AG04450 (cell line): ENCODE measurements around the gene RAPSN. TPM values are rescaled to one million over a fixed set of nuclear protein-coding genes. Genes with fewer than 3 reads are reported as not detected.

ENCODE experiments used
- CTCF ChIA-PET: fragments of 300-600, 350-600 bp; formaldehyde crosslinking; extraction: SDS; loops from one replicate; lab custom pipeline; 2022; ENCODE audit warnings: antibody characterized with exemption, inconsistent platforms; lab: Charles Lee
- POLR2A ChIA-PET: fragments of 350-600 bp; formaldehyde crosslinking; extraction: SDS; loops from one replicate; lab custom pipeline; 2021; ENCODE audit warnings: antibody characterized with exemption, inconsistent platforms; lab: Yijun Ruan, JAX
- DNase-seq: peaks from one replicate; pipeline ENCODE4 v3.0.0-alpha.2; 2011; ENCODE audit warnings: low read depth, low spot score
- H3K27ac ChIP-seq: one replicate; pipeline ENCODE4 v1.5.1; 2012; ENCODE audit warnings: low read depth, low read length, control low read depth
- H3K27me3 ChIP-seq: one replicate; pipeline ENCODE4 v1.6.0; 2012; ENCODE audit warnings: low read length; ENCODE audit not compliant: control insufficient read depth, insufficient read depth
- H3K4me3 ChIP-seq: 2 replicates; pipeline ENCODE4 v1.5.1; 2011; ENCODE audit warnings: mild to moderate bottlenecking, low read depth, low read length, control low read depth
- H3K9me3 ChIP-seq: 2 replicates; pipeline ENCODE4 v1.5.1; 2012; ENCODE audit warnings: low read length; ENCODE audit not compliant: control insufficient read depth, insufficient read depth
- polyA plus RNA-seq: library from polyadenylated mRNA; depleted of rRNA; stranded (reverse); fragments of >200 nt; gene quantifications from 2 replicates; pipeline ENCODE4 v1.2.3, GENCODE V29; 2011
- TF ChIP-seq, protein P1 (sequence below): IDR thresholded peaks from 2 replicates; pipeline ENCODE4 v1.5.1; 2011; ENCODE audit warnings: low read depth, low read length, control low read depth, inconsistent platforms

The RAPSN gene
- polyA plus RNA-seq, 1 experiment, result not detected

DNA sequence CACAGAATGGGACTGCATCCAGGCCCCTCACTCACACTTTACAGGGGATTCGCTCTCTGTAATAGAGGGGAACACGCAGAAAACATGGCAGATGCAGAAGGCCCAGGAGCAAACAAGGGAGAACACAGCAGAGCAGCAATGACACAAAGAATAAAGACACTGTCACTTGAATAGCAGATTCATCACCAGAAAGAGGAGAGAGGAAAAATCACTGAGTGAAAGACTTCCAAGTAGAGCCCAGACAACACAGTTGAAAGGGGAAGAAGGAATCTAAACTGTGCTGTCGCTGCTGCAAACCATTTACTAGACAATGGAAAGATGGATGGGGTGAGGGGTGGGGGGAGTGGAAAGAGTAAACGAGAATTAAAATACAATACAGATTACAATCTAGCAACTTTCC is 28.8 kb upstream of the RAPSN start:
- no peak overlapping the region for H3K27ac ChIP-seq
- H3K27me3 ChIP-seq, result no peaks in the 10 kb centered on the region
- no peak for DNase-seq
- TF ChIP-seq, protein P1, sequence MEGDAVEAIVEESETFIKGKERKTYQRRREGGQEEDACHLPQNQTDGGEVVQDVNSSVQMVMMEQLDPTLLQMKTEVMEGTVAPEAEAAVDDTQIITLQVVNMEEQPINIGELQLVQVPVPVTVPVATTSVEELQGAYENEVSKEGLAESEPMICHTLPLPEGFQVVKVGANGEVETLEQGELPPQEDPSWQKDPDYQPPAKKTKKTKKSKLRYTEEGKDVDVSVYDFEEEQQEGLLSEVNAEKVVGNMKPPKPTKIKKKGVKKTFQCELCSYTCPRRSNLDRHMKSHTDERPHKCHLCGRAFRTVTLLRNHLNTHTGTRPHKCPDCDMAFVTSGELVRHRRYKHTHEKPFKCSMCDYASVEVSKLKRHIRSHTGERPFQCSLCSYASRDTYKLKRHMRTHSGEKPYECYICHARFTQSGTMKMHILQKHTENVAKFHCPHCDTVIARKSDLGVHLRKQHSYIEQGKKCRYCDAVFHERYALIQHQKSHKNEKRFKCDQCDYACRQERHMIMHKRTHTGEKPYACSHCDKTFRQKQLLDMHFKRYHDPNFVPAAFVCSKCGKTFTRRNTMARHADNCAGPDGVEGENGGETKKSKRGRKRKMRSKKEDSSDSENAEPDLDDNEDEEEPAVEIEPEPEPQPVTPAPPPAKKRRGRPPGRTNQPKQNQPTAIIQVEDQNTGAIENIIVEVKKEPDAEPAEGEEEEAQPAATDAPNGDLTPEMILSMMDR, result no peak
- no peaks in the 10 kb centered on the region for H3K9me3 ChIP-seq
- CTCF ChIA-PET, result interaction anchor here (1.8 kb wide), 1 partner anchor 75 kb away, joined by 8 read pairs; the partner anchor contains the start of gene CELF1
- no peak overlapping the region for H3K4me3 ChIP-seq
- POLR2A ChIA-PET, result no interaction called here

DNA sequence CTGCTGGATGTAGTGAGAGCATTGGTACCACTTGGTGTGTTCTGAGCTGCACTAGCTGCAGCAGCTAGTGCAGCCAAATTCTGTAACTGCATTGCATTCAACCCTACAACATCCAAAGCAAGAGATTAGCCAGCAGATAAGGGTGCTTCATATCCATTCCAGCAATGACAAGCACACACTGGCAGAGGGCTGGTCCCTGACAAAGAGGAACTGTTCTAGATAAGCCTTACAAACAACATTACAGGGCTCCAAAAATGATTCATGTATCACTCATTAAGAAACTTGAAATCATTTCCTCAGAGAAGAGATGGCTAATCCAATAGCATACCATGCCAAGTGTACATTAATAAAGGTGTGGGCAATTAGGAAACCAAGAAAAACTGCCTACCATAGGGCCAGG is 28.4 kb upstream of the RAPSN start:
- ChIA-PET POLR2A (no interaction called here), CTCF (no interaction called here)
- TF ChIP-seq, protein P1, result no peak
- DNase-seq, result no peak
- Histone ChIP-seq H3K9me3 (no peaks in the 10 kb centered on the region), H3K4me3 (no peak overlapping the region), H3K27me3 (no peaks in the 10 kb centered on the region), H3K27ac (no peak overlapping the region)

DNA sequence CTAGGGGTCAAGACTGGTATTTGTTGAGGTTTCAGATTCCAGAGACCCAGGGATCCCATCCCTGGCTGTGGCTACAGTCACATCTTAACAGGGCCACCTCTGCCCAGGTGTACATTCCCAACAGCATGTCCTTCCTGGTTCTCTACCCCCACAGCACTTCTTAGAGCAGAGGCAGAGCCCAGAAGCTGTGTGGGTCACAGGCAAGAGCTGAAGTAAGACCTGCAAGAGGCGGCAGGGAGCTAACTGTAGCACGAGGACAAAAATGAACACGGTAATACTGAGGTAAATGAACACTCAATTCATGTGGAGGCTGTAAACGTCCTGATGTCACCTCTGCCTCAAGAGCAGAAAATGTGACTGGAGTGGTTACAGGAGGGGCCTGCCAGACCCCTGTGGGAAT is 21.7 kb upstream of the RAPSN start:
- H3K27me3 ChIP-seq, result no peaks in the 10 kb centered on the region
- H3K9me3 ChIP-seq, result no peaks in the 10 kb centered on the region
- no peak overlapping the region for H3K4me3 ChIP-seq
- TF ChIP-seq, protein P1, result no peak
- no peak overlapping the region for H3K27ac ChIP-seq
- ChIA-PET CTCF (interaction anchor here (0.8 to 1.3 kb wide), 2 partner anchors 83 to 146 kb away, joined by 3 read pairs; no protein-coding TSS in a partner anchor), POLR2A (interaction anchor here (0.5 to 0.7 kb wide), 2 partner anchors 107 to 216 kb away, joined by 3 to 4 read pairs; no protein-coding TSS in a partner anchor)
- DNase-seq, result no peak

DNA sequence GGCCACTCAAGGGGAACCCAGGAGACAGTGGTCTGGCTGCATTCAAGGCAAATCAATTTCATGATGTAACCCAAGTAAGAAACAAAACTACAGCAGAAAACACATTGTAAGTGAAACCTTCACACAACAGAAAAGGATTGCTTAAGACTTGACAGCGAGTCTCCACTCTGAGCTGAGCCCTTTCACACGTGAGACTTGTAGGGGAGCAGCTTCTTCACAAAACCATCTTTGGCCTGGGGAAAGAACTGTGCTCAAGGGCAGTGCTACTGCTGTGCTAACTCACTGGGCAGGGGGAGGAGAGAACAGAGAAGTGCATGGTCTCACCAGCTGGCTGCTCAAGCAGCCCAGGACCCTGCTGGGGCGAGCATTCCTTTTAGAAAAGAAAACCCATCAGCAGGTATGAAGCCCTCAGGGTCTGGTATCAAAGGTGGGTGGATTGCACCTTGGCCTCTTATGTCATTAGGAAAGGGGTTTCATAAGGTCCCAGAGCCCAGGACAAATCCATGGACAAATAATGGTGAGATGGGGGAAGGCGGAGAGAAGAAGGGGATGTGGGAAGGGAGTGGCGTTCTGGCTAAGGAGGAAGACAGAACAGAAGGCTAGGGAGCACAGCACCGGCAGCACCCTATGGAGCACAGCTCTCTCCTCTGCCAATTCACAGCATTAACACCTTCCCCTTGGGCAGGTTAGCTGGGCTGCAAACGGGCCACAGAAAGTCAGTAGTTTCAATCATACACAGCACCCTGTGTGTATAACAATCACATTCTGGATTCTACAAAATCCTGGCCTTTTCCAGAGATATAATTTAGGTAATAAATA is 20.6 kb upstream of the RAPSN start:
- CTCF ChIA-PET, result interaction anchor here (1.0 to 3.1 kb wide), 3 partner anchors 16 to 95 kb away, joined by 3 to 9 read pairs (median 3); no protein-coding TSS in a partner anchor
- TF ChIP-seq, protein P1, result no peak
- no peak for DNase-seq

More for the DNA sequence above, 20.6 kb upstream of the RAPSN start:
- POLR2A ChIA-PET, result interaction anchor here (0.5 to 0.7 kb wide), 2 partner anchors 254 to 897 kb away, joined by 3 to 6 read pairs; no protein-coding TSS in a partner anchor
- H3K27ac ChIP-seq, result peak overlapping the region; percentile 47
- H3K27me3 ChIP-seq, result no peaks in the 10 kb centered on the region
- no peak overlapping the region for H3K4me3 ChIP-seq
- no peaks in the 10 kb centered on the region for H3K9me3 ChIP-seq
